IPS-20b (cell line): Measurements from ENCODE around the gene NRCAM.
"Not testable (repeated sequence)": the region's sequence is repeated elsewhere in the genome, so short reads cannot be mapped to it uniquely, and the experiment has no call there.

ENCODE experiments used
- H3K27ac ChIP-seq: one replicate; pipeline ENCODE4 v1.5.1; 2013; ENCODE audit warnings: low read length
- H3K27me3 ChIP-seq: 2 replicates; pipeline ENCODE4 v1.6.1; 2013; ENCODE audit warnings: mild to moderate bottlenecking, low read length, inconsistent platforms; ENCODE audit not compliant: insufficient read depth
- H3K36me3 ChIP-seq: 2 replicates; pipeline ENCODE4 v1.6.1; 2013; ENCODE audit warnings: low read depth, mild to moderate bottlenecking, inconsistent platforms, low read length, moderate library complexity; ENCODE audit not compliant: insufficient read depth
- H3K4me1 ChIP-seq: 2 replicates; pipeline ENCODE4 v1.6.1; 2013; ENCODE audit warnings: mild to moderate bottlenecking, control low read depth, inconsistent platforms, low read length, moderate library complexity; ENCODE audit not compliant: insufficient read depth
- H3K4me3 ChIP-seq: 2 replicates; pipeline ENCODE4 v1.5.1; 2013; ENCODE audit warnings: mild to moderate bottlenecking, low read length, inconsistent platforms
- H3K9ac ChIP-seq: 2 replicates; pipeline ENCODE4 v1.6.1; 2013; ENCODE audit warnings: low read depth, mild to moderate bottlenecking, inconsistent platforms, low read length, moderate library complexity
- H3K9me3 ChIP-seq: 2 replicates; pipeline ENCODE4 v1.6.1; 2013; ENCODE audit warnings: mild to moderate bottlenecking, low read depth, low read length, inconsistent platforms; ENCODE audit not compliant: insufficient read depth

NRCAM gene

GRCh38 chr7:108284349-108285002, 171.8 kb downstream of the NRCAM start:
- Histone ChIP-seq H3K9me3 (no peaks in the 10 kb centered on the region), H3K36me3 (no peaks in the 10 kb centered on the region), H3K4me3 (no peak overlapping the region), H3K4me1 (no peaks in the 10 kb centered on the region), H3K27ac (no peak overlapping the region), H3K27me3 (no peaks in the 10 kb centered on the region), H3K9ac (no peak overlapping the region)

DNA sequence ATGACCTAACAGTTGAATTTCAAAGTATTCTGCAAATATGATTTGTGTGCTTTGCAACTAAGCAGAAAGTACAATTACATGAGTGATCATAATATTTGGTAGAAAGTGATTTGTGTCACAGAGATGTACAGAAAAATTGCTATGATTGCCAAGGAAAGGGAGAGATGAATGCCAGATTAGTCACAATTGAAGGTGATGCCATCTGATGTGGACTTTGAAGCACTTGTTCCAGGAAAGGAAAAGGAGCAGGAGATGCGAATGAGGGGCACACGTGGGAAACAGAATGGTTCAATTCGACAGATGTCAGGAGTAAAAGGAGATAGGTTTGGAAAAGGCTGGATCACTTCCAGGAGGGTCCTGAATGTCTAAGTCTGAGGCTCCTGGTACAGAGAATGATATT, 173.0 kb downstream of the NRCAM start:
- Histone ChIP-seq H3K36me3 (no peaks in the 10 kb centered on the region), H3K9ac (no peak overlapping the region), H3K4me3 (no peak overlapping the region), H3K4me1 (no peaks in the 10 kb centered on the region), H3K27me3 (no peaks in the 10 kb centered on the region), H3K9me3 (no peaks in the 10 kb centered on the region), H3K27ac (no peak overlapping the region)

GRCh38 chr7:108282427-108282996, 173.7 kb downstream of the NRCAM start:
- Histone ChIP-seq H3K27me3 (no peaks in the 10 kb centered on the region), H3K9me3 (no peaks in the 10 kb centered on the region), H3K27ac (no peak overlapping the region), H3K36me3 (no peaks in the 10 kb centered on the region), H3K4me1 (no peaks in the 10 kb centered on the region), H3K9ac (no peak overlapping the region), H3K4me3 (no peak overlapping the region)

- Histone ChIP-seq H3K27ac (no peak overlapping the region), H3K9ac (no peak overlapping the region), H3K9me3 (no peaks in the 10 kb centered on the region), H3K36me3 (no peaks in the 10 kb centered on the region), H3K27me3 (no peaks in the 10 kb centered on the region), H3K4me3 (no peak overlapping the region), H3K4me1 (no peaks in the 10 kb centered on the region)
These were observed 176.1 kb downstream of the NRCAM start for GRCh38 chr7:108280136-108280535.

- Histone ChIP-seq H3K27me3 (no peaks in the 10 kb centered on the region), H3K27ac (no peak overlapping the region), H3K4me1 (no peaks in the 10 kb centered on the region), H3K9me3 (no peaks in the 10 kb centered on the region), H3K9ac (no peak overlapping the region), H3K36me3 (no peaks in the 10 kb centered on the region), H3K4me3 (no peak overlapping the region)
These were observed 177.5 kb downstream of the NRCAM start for GRCh38 chr7:108278776-108279175.

DNA sequence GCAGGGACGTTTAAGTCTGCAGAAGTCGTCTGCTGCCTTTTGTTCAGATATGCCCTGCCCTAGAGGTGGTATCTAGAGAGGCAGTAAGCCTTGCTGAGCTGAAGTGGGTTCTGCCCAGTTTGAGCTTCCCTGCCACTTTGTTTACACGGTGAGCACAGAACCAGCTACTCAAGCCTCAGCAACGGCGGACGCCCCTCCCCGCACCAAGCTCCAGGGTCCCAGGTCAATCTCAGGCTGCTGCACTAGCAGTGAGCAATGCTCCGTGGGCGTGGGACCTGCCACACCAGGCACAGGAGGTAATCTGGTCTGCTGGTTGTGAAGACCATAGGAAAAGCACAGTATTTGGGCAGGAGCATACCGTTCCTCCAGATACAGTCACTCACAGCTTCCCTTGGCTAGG, 178.0 kb downstream of the NRCAM start:
- Histone ChIP-seq H3K9ac (no peak overlapping the region), H3K27me3 (no peaks in the 10 kb centered on the region), H3K4me1 (no peaks in the 10 kb centered on the region), H3K9me3 (no peaks in the 10 kb centered on the region), H3K4me3 (no peak overlapping the region), H3K27ac (no peak overlapping the region), H3K36me3 (no peaks in the 10 kb centered on the region)

- not testable (repeated sequence) for H3K4me3 ChIP-seq, H3K36me3 ChIP-seq, H3K27ac ChIP-seq, H3K9ac ChIP-seq, H3K9me3 ChIP-seq, H3K27me3 ChIP-seq, H3K4me1 ChIP-seq
These were observed 181.8 kb downstream of the NRCAM start for GRCh38 chr7:108274447-108274846.

DNA sequence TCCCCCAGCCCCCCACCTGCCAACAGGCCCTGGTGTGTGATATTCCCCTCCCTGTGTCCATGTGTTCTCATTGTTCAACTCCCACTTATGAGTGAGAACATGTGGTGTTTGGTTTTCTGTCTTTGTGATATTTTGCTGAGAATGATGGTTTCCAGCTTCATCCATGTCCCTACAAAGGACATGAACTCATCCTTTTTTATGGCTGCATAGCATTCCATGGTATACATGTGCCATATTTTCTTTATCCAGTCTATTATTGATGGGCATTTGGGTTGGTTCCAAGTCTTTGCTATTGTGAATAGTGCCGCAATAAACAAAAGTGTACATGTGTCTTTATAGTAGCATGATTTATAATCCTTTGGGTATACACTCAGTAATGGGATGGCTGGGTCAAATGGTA, 183.3 kb downstream of the NRCAM start:
- not testable (repeated sequence) for H3K36me3 ChIP-seq, H3K9me3 ChIP-seq, H3K27me3 ChIP-seq, H3K4me1 ChIP-seq, H3K27ac ChIP-seq, H3K4me3 ChIP-seq, H3K9ac ChIP-seq

DNA sequence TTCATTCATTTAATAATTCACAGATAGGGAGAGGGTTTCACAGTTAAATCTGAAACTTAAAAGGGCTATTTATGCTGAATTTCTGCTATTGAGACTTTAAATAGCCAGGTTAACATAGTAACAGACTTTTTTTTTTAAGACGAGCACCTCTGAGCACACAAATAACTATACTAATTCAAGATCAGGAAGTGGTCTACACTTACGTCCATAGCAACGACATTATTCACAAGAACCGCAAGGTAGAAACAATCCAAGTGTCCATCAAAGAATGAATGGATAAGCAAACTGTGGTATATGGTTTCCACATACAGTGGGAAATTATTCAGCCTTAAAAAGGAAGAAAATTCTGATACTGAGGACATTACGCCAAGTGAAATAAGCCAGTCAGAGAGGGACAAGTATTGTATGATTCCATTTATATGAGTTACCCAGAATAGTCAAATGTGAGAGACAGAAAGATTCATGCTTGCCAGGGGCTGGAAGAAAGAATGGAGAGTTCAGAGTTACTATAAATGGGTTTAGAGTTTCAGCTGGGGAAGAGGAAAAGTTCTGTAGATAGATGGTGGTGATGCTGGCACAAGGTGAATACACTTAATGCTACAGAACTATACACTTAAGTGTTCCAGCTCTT, 185.7 kb downstream of the NRCAM start:
- Histone ChIP-seq H3K27me3 (no peaks in the 10 kb centered on the region), H3K27ac (no peak overlapping the region), H3K4me1 (0 out of 2 replicates have a peak, but pooled peaks cover 2% of the 10 kb centered on the region), H3K36me3 (no peaks in the 10 kb centered on the region), H3K4me3 (no peak overlapping the region), H3K9me3 (no peaks in the 10 kb centered on the region), H3K9ac (no peak overlapping the region)

GRCh38 chr7:108268200-108268820, 187.9 kb downstream of the NRCAM start:
- H3K27me3 ChIP-seq: no peaks in the 10 kb centered on the region
- no peaks in the 10 kb centered on the region for H3K9me3 ChIP-seq
- no peaks in the 10 kb centered on the region for H3K36me3 ChIP-seq
- H3K4me3 ChIP-seq: no peak overlapping the region
- 0 out of 2 replicates have a peak, but pooled peaks cover 2% of the 10 kb centered on the region for H3K4me1 ChIP-seq
- no peak overlapping the region for H3K27ac ChIP-seq
- H3K9ac ChIP-seq: no peak overlapping the region

DNA sequence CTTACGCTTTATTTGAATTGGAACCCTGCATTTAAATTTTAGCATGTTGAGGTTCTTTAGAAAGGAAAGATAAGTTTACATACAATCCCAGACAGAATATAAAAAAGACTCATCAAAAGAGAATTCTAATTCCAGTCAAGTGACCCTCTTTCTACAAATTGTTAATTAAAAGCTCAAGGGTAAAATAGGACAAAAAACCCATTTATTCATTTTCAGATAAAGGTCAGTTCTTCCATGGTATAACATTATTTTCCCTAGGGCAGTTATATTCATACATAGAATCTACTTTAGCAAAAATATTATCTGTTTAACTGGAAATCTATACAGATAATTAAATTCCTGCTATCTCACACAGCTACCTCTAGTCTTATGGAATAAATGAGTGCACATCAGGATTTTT, 188.6 kb downstream of the NRCAM start:
- H3K27ac ChIP-seq: no peak overlapping the region
- no peaks in the 10 kb centered on the region for H3K36me3 ChIP-seq
- no peak overlapping the region for H3K4me3 ChIP-seq
- H3K4me1 ChIP-seq: 0 out of 2 replicates have a peak, but pooled peaks cover 2% of the 10 kb centered on the region
- H3K9me3 ChIP-seq: no peaks in the 10 kb centered on the region
- no peaks in the 10 kb centered on the region for H3K27me3 ChIP-seq
- no peak overlapping the region for H3K9ac ChIP-seq

DNA sequence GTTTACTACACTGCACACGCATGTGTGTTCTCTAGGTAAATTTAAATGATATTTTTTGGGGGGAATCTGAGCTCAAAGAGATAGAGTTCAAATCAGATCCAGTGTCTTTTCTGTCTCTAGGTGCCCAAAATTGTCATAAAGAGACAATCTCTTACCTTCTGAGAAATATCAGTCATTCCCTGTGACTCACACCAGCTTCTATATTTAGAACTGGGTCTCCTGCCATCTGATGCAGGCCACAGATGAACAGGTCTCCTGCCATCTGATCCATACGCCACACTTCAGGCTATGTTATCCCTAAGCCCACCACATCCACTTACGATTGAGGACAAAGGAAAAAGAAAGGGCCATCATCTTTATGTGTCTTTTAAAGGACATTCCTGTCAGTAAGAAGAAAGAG, 189.7 kb downstream of the NRCAM start:
- H3K36me3 ChIP-seq: no peaks in the 10 kb centered on the region
- H3K4me1 ChIP-seq: 0 out of 2 replicates have a peak, but pooled peaks cover 2% of the 10 kb centered on the region
- H3K9ac ChIP-seq: no peak overlapping the region

More for the DNA sequence above, 189.7 kb downstream of the NRCAM start:
- Histone ChIP-seq H3K27me3 (no peaks in the 10 kb centered on the region), H3K9me3 (no peaks in the 10 kb centered on the region), H3K27ac (no peak overlapping the region), H3K4me3 (no peak overlapping the region)
